LHCN-M2 (cell line): ENCODE results near the gene ADAM11. TPM values are rescaled to one million over a fixed set of nuclear protein-coding genes. Genes with fewer than 3 reads are reported as not detected.
A peak's percentile ranks its signal among the peaks of the same experiment; 100 is the strongest.

ENCODE experiments used
- DNase-seq: peaks from one replicate; pipeline ENCODE4 v3.0.0-alpha.2; 2012; ENCODE audit warnings: low read depth
- total RNA-seq: library from RNA; depleted of rRNA; stranded (reverse); fragments of >200 nt; gene quantifications from 2 replicates; pipeline ENCODE4 v1.2.3, GENCODE V29; 2014

Gene ADAM11
- total RNA-seq, 1 experiment from 2014 or later, result 0.40 TPM

GRCh38 chr17:44757045-44757917, 1.5 kb upstream of the ADAM11 start:
- DNase-seq, result no peak

- DNase-seq, result no peak
These were observed 822 bp upstream of the ADAM11 start for GRCh38 chr17:44757918-44758413.

- no peak for DNase-seq
These were observed 513 bp downstream of the ADAM11 start for GRCh38 chr17:44759086-44759915.

GRCh38 chr17:44759916-44760243, 1.1 kb downstream of the ADAM11 start:
- no peak for DNase-seq

GRCh38 chr17:44760474-44761308, 1.9 kb downstream of the ADAM11 start:
- no peak for DNase-seq

- DNase-seq, result no peak
These were observed 3.4 kb downstream of the ADAM11 start for GRCh38 chr17:44761932-44762810.

- DNase-seq, result no peak
These were observed 4.4 kb downstream of the ADAM11 start for GRCh38 chr17:44763170-44763569.

GRCh38 chr17:44765965-44766364, 7.2 kb downstream of the ADAM11 start:
- no peak for DNase-seq

- no peak for DNase-seq
These were observed 7.7 kb downstream of the ADAM11 start for GRCh38 chr17:44766409-44767038.

GRCh38 chr17:44767493-44767892, 8.7 kb downstream of the ADAM11 start:
- DNase-seq, result no peak

GRCh38 chr17:44768505-44769142, 9.8 kb downstream of the ADAM11 start:
- DNase-seq, result no peak

GRCh38 chr17:44769230-44769629, 10.4 kb downstream of the ADAM11 start:
- DNase-seq, result no peak

- DNase-seq, result no peak
These were observed 10.9 kb downstream of the ADAM11 start for GRCh38 chr17:44769647-44770084.

- DNase-seq, result no peak
These were observed 11.6 kb downstream of the ADAM11 start for GRCh38 chr17:44770166-44770925.

GRCh38 chr17:44772308-44773045, 13.7 kb downstream of the ADAM11 start:
- no peak for DNase-seq

- no peak for DNase-seq
These were observed 14.4 kb downstream of the ADAM11 start for GRCh38 chr17:44773140-44773539.

GRCh38 chr17:44774271-44775135, 15.7 kb downstream of the ADAM11 start:
- peak; percentile 75 for DNase-seq
